Endodermal cell (in vitro differentiated cells): Measurements from ENCODE around the gene S100Z. TPM values are rescaled to one million over a fixed set of nuclear protein-coding genes. Genes with fewer than 3 reads are reported as not detected.

Experiments
- DNase-seq: peaks from one replicate; pipeline ENCODE4 v3.0.0-alpha.2; 2017
- H3K27ac ChIP-seq: 2 replicates; pipeline ENCODE4 v1.5.1; 2013; ENCODE audit warnings: mild to moderate bottlenecking, low read depth, low read length, moderate library complexity
- H3K27me3 ChIP-seq: 2 replicates; pipeline ENCODE4 v1.6.1; 2013; ENCODE audit warnings: mild to moderate bottlenecking, low read length, moderate library complexity; ENCODE audit not compliant: insufficient read depth, control insufficient read depth, poor library complexity, severe bottlenecking
- H3K36me3 ChIP-seq: 2 replicates; pipeline ENCODE4 v1.7.0; 2013; ENCODE audit warnings: mild to moderate bottlenecking, low read length, moderate library complexity; ENCODE audit not compliant: control insufficient read depth, insufficient read depth
- H3K4me1 ChIP-seq: one replicate; pipeline ENCODE4 v1.7.0; 2013; ENCODE audit warnings: low read length; ENCODE audit not compliant: control insufficient read depth, insufficient read depth
- H3K4me3 ChIP-seq: 2 replicates; pipeline ENCODE4 v1.5.1; 2013; ENCODE audit warnings: mild to moderate bottlenecking, low read length, moderate library complexity
- H3K9ac ChIP-seq: 2 replicates; pipeline ENCODE4 v1.6.1; 2013; ENCODE audit warnings: mild to moderate bottlenecking, low read length, moderate library complexity; ENCODE audit not compliant: poor library complexity, severe bottlenecking; ENCODE audit errors: extremely low read depth
- H3K9me3 ChIP-seq: 2 replicates; pipeline ENCODE4 v1.6.1; 2013; ENCODE audit warnings: mild to moderate bottlenecking, low read length, moderate library complexity; ENCODE audit not compliant: control insufficient read depth
- H3K27ac Mint-ChIP-seq: 2 replicates; pipeline ENCODE4 v1.8.0; 2020; ENCODE audit warnings: mixed read lengths
- H3K27me3 Mint-ChIP-seq: 2 replicates; pipeline ENCODE4 v1.8.0; 2021; ENCODE audit warnings: mild to moderate bottlenecking, mixed read lengths; ENCODE audit not compliant: insufficient read depth
- H3K36me3 Mint-ChIP-seq: 2 replicates; pipeline ENCODE4 v1.8.0; 2020; ENCODE audit warnings: low read depth, mixed read lengths
- H3K4me1 Mint-ChIP-seq: 2 replicates; pipeline ENCODE4 v1.8.0; 2020; ENCODE audit warnings: mixed read lengths
- H3K4me3 Mint-ChIP-seq: 2 replicates; pipeline ENCODE4 v1.8.0; 2020; ENCODE audit warnings: mild to moderate bottlenecking, moderate library complexity, mixed read lengths
- H3K9me3 Mint-ChIP-seq: 2 replicates; pipeline ENCODE4 v1.8.0; 2020; ENCODE audit warnings: mild to moderate bottlenecking, mixed read lengths
- CTCF ChIP-seq: fragments of 200-600 bp; sonication (generic); conservative IDR thresholded peaks from 2 replicates; pipeline ENCODE4 v1.5.0; 2021; ENCODE audit warnings: antibody characterized with exemption, mild to moderate bottlenecking
- WGBS, 2 experiments: methylation state at CpG; one replicate each; pipeline versions ENCODE4 v1.1.5 to v1.1.7; 2013; ENCODE audit warnings: missing lambda C conversion rate in 2 of 2, mixed read lengths in 1 of 2; ENCODE audit not compliant: insufficient coverage in 1 of 2, insufficient read length in 1 of 2; 5-methylcytosine and 5-hydroxymethylcytosine counted together
- total RNA-seq, 2 donors: library from RNA; stranded (reverse); fragmentation: NEBNext Ultra II Directional in 1 of 2; extraction: Animal tissue kit (Norgen Biotek cat#: 25700) in 1 of 2; gene quantifications; 2 replicates in 1 of 2; 3 replicates in 1 of 2; pipeline ENCODE4 v1.2.1, GENCODE V29; 2021

S100Z gene
- total RNA-seq, 2 donors from 2014 or later: 17.2 to 18.3 TPM

- Mint-ChIP-seq H3K27ac (no peak overlapping the region), H3K9me3 (no peaks in the 10 kb centered on the region), H3K36me3 (no peaks in the 10 kb centered on the region), H3K4me1 (peaks cover 21% of the 10 kb centered on the region), H3K4me3 (no peak overlapping the region), H3K27me3 (no peaks in the 10 kb centered on the region)
- no peak for DNase-seq
- Histone ChIP-seq H3K27me3 (no peaks in the 10 kb centered on the region), H3K9me3 (no peaks in the 10 kb centered on the region), H3K4me3 (no peak overlapping the region), H3K27ac (no peak overlapping the region), H3K36me3 (no peaks in the 10 kb centered on the region), H3K9ac (no peak overlapping the region), H3K4me1 (no peaks in the 10 kb centered on the region)
- WGBS, 2 experiments: 83 to 93% methylated on average over 1 to 2 of the region's 2 CpGs
- no peak for TF ChIP-seq CTCF
These were observed 16.7 kb downstream of the S100Z start for GRCh38 chr5:76866503-76866902.

GRCh38 chr5:76867038-76867437 lies 17.2 kb downstream of the S100Z start:
- Mint-ChIP-seq H3K27me3 (no peaks in the 10 kb centered on the region), H3K36me3 (no peaks in the 10 kb centered on the region), H3K4me1 (peaks cover 21% of the 10 kb centered on the region), H3K27ac (no peak overlapping the region), H3K9me3 (no peaks in the 10 kb centered on the region), H3K4me3 (no peak overlapping the region)
- no peak for DNase-seq
- Histone ChIP-seq H3K27me3 (no peaks in the 10 kb centered on the region), H3K9ac (no peak overlapping the region), H3K36me3 (no peaks in the 10 kb centered on the region), H3K9me3 (no peaks in the 10 kb centered on the region), H3K4me1 (no peaks in the 10 kb centered on the region), H3K27ac (no peak overlapping the region), H3K4me3 (no peak overlapping the region)
- WGBS, 2 experiments: 93 to 96% methylated on average over 3 to 4 of the region's 4 CpGs
- no peak for TF ChIP-seq CTCF

DNA sequence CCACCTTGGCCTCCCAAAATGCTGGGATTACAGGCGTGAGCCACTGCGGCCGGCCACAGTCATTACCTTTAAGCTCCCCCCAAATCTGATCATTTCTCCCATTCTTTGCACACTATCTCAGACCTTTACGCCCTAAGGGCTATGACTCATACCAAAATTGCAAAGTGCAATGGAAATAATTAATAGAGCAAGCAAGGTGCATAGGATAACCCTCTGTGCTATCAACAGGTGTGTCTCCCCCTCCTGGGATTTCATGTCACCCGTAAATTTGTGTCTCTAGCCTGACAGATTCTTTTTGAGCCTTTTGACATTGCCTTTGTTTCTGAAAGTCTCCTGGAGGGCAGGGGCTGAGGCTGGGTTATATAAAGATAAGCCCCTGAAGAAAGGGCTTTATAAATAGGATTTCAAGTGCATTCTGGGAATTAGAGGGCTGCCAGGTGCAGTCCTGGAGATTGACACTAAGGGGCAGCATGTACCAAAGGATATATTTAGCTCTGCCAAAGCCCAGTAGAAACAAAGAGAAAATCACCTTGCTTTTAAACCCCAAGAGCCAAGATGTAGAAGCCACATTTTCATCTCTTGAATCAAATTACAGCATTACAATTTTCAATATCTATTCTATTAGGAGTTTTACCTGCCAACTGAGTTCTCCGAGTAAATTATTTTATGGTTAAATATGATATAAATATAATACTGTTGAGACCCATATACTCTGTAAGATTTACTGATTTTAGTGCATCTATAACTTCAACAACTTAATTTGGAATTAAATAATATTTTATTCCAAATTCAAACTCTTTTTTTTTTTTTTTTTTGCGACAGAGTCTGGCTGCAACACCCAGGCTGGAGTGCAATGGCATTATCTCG lies 18.2 kb downstream of the S100Z start:
- no peaks in the 10 kb centered on the region for H3K4me1 ChIP-seq
- TF ChIP-seq CTCF: peak; percentile 92
- no peak overlapping the region for H3K4me3 Mint-ChIP-seq
- H3K27me3 ChIP-seq: no peaks in the 10 kb centered on the region
- H3K27ac ChIP-seq: no peak overlapping the region
- no peak overlapping the region for H3K4me3 ChIP-seq
- H3K9ac ChIP-seq: no peak overlapping the region
- WGBS, 2 experiments: 59 to 74% methylated on average over 2 to 8 of the region's 8 CpGs
- H3K27me3 Mint-ChIP-seq: no peaks in the 10 kb centered on the region
- no peaks in the 10 kb centered on the region for H3K36me3 Mint-ChIP-seq
- H3K4me1 Mint-ChIP-seq: peaks cover 21% of the 10 kb centered on the region
- no peaks in the 10 kb centered on the region for H3K9me3 ChIP-seq
- no peaks in the 10 kb centered on the region for H3K9me3 Mint-ChIP-seq
- H3K27ac Mint-ChIP-seq: no peak overlapping the region
- no peaks in the 10 kb centered on the region for H3K36me3 ChIP-seq
- peak; percentile 91 for DNase-seq
